Measurements from ENCODE around the gene SLC6A11.

The SLC6A11 gene

DNA sequence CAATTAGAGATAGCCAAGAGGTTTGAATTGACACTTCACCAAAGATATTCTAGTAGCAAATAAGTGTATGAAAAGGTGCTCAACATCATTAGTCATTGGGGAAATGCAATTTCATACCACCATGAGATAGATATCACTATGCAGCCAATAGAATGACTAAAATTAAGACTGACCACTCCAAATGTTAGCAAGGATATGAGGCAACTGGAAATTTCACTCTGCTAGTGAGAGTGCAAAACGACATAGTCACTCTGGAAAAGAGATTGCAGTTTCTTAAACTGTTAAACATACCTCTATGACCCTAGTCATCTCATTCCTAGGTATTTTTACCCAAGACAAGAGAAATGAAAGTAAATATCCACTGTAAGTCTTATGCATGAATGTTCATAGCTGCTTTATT lies 27.6 kb upstream of the SLC6A11 start:
- no peak for DNase-seq (ENCODE audit: low read depth in 3 of 3, low spot score in 1 of 3)

DNA sequence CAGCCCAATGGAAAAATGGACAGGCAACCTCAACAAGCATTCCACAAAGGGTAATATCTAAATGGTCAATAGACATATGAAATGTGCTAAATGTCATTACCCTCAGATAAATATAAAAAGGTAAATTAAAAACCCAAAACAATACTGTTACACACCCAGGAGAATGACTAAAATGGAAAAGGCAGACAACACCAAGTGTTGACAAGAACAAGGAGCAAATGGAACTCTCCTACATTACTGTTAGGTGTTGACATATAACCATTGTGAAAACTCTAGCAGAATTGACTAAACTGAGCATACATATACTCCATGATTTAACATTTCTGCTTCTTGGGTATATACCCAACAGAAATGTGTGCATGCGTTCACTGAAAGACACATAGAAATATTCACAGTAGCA lies 25.3 kb upstream of the SLC6A11 start:
- DNase-seq (ENCODE audit: low read depth in 3 of 3, low spot score in 1 of 3) = no peak

DNA sequence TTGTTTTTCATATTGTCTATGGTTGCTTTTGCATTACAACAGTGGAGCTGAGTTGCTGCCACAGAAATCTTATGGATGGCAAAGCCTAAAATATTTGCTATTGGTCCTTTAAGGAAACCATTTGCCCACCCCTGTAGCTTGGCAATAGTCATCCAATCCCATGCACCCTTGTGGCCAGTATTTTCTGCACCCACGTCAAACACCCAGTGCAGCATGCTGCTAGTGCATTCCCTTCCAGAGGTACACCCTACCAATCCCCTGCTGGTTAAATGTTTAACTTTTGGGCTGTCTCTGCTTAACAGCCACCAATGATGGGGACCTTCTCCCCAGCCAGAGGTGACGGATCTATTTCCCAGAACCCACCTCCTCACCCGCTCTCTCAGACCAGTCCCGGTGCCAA lies 23.8 kb upstream of the SLC6A11 start:
- no peak for DNase-seq (ENCODE audit: low read depth in 3 of 3, low spot score in 1 of 3)

DNA sequence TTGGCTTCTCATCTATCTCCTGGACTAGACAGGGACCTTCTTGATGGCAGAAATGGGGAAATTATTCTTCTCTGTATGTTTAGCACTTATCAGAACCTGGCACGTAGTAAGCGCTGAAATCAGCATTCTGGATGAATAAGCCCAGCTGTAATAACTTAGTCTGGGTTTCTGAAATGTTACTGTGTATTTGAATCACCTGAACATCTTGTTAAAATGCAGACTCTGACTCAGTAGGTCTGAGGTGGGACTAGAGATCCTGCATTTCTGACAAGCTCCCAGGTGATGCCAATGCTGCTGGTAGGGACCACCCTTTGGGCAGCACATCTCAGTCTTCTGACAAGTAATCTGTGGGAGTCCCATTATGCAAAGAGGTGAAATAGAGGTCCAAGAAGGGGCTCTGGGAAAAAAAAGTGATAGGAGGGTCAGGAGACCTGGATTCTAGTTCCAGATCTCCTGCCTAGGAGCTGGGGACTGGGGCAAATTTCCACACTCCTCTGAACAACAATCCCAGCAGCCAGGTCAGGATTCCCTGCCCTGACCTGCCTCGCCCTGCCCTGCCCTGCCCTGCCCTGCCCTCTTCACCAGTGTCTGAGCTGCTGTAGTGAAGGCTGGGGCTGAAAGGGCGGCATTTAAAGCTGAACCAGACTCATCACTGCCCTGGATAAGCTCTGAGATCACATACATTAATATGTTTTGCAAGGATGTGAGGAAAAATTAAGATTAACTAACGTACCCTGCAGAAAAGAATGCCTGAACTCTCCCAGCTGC lies 17.2 kb upstream of the SLC6A11 start:
- DNase-seq (ENCODE audit: low read depth in 3 of 3, low spot score in 1 of 3) = no peak

- no peak for DNase-seq (ENCODE audit: low read depth in 3 of 3, low spot score in 1 of 3)
Measured at GRCh38 chr3:10804183-10804648, 11.8 kb upstream of the SLC6A11 start.

- no peak for DNase-seq (ENCODE audit: low read depth in 3 of 3, low spot score in 1 of 3)
Measured at GRCh38 chr3:10806006-10806405, 10.0 kb upstream of the SLC6A11 start.

DNA sequence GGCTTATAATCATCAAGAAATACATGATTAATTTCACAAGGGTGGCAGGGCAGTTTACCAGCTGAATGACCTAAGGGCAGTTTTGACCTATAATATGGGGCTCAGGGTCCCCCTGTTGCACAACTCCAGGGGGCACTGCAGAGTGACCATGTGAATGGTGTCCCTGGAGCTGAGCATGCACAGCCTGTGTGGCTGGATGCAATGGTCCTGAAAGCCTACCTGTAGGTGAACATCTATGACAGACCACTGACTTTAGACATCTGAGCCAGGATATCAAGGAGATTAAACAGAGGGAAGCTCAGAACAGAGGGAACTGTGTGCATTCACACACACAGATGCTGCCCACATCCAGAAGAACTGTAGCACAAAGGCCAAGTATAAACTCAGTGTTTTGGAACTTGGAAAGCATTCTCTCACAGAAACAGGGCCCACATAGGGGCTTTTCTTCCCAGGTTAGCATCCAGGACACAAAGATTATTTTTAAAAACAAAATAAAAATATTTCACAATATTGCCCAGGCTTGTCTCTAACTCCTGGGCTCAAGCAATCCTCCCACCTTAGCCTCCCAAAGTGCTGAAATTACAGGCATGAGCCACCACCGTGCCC lies 7.8 kb upstream of the SLC6A11 start:
- no peak for DNase-seq (ENCODE audit: low read depth in 3 of 3, low spot score in 1 of 3)

DNA sequence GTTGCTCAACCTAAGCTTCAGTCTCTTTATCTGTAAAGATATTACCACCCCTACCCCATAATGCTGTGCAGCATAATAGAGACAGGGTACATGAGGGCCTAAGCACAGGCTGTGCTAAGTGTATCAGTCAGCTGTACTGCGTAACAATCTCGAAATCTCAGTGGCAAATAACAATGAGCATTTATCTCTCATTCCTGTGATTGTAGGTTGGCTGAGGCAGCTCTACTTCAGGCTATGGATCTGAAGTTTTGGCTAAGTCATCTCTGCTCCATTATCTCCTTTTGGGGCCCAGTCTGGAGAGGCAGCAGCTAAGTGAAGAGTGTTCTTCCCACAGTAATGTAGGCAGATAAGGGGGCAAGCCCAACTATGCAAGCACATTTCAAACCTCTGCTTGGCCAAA lies 7.1 kb upstream of the SLC6A11 start:
- no peak for DNase-seq (ENCODE audit: low read depth in 3 of 3, low spot score in 1 of 3)

GRCh38 chr3:10810376-10810775 lies 5.7 kb upstream of the SLC6A11 start:
- DNase-seq (ENCODE audit: low read depth in 3 of 3, low spot score in 1 of 3) = no peak

- DNase-seq (ENCODE audit: low read depth in 3 of 3, low spot score in 1 of 3) = no peak
Measured at GRCh38 chr3:10813425-10813824, 2.6 kb upstream of the SLC6A11 start.

DNA sequence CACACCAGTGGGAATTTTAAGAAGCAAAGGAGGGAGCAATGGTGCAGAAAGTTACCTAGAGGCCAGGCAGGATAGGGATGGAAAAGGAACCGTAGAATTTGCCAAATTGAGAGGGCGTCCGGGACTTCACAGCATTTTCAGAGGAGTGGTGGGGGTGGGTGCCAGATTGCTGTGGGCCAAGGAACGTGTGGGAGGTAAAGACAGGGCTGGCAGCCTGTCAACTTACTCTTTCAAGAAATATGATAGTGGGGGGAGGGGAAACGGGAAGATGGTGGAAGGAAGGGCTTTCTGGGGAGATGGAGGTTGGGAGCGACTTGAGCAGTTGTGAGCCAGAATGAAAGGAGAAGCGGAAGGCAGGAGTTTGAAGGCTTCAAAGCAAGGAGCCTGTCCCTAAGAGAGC lies 1.4 kb upstream of the SLC6A11 start:
- no peak for DNase-seq (ENCODE audit: low read depth in 3 of 3, low spot score in 1 of 3)

GRCh38 chr3:10815487-10815886 lies 541 bp upstream of the SLC6A11 start:
- no peak for DNase-seq (ENCODE audit: low read depth in 3 of 3, low spot score in 1 of 3)

DNA sequence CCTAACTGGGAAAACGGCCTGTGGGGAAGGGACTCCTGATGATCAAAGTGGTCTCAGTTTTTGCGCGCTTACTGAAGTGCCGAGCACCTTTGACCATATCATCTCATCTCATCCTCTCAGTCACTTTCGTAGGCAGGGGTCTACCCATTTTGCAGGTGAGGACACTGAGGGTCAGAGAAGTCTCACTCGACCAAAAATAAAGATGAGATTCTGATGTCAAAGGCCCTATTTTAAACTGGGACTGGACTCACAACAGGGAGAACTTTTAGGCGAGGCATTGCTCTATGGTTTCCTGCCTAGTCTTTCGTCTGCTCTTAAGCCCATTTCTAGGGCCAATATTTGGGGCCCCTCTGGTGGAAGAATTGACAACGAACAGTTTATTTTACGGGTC lies 830 bp downstream of the SLC6A11 start:
- DNase-seq (ENCODE audit: low read depth in 3 of 3, low spot score in 1 of 3) = no peak

- DNase-seq (ENCODE audit: low read depth in 3 of 3, low spot score in 1 of 3) = no peak
Measured at GRCh38 chr3:10817506-10817905, 1.5 kb downstream of the SLC6A11 start.

DNA sequence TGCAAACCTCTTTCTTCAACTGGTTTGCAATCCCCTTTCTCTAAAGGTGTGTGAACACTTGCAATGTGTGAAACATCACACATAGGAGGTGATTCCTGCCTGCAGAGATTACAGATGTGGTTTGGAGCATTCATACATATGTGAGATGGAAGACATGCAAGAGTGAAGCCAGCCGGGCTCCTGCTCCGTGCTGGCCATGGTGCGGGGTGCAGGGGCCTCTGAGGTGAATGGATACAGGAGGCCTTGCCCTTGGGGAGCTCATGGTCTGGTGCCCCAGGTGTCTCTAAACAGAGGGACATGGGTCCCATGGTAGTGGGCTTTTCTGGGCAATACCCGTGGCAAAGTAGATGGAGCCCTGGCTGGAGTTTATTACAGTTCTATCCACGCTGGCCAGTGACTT lies 6.0 kb downstream of the SLC6A11 start:
- no peak for DNase-seq (ENCODE audit: low read depth in 3 of 3, low spot score in 1 of 3)

DNA sequence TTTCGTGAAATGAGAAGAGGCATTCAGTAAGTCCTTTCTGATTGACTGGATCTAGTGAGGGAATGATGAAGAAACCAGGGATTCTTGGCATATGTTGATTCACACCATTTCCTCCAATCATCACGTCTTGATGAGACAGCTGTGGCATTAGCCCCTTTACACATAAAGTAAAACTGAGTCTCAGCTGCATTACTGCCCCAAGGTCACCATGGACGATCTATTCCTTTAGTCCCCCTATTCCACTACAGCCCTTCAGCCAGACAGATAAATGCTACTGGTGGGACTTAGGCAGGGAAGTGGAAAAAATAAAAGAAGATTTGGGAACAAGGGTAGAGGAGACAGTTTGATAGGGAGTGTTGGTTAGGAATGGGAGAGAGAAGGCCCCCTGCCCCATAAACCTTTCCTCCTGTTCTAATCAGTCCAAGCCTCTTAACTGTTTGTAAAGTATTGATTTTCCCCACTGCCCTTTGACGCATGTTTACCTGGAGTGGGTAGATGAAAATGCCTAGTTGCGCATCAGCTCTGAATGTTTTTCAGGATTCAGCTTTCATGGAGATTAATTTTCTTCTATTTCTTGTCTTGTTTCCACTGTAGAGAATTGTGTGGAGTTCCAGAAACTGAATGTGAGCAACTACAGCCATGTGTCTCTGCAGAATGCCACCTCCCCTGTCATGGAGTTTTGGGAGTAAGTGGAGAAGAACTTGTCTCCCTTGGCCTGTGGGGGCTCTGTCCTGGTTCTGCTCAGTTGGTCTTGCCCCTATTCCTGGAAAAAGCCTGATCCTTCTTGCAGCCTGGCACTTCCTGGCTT lies 6.9 kb downstream of the SLC6A11 start:
- no peak for DNase-seq (ENCODE audit: low read depth in 3 of 3, low spot score in 1 of 3)

DNA sequence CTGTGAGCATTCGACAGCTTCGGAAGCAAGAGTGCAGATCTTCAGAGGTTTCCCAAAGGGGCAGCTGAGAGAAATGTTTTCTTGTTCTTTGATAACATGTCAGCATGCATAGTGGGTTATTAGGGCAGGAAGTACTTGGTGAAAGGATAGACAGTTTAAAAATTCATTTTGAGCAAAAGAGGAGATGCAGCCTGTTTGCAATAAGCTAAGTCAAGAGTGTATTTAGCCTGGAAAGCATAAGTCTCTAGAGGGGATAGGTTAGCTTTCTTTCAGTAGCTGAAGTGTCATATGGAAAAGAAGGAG lies 7.4 kb downstream of the SLC6A11 start:
- no peak for DNase-seq (ENCODE audit: low read depth in 3 of 3, low spot score in 1 of 3)

- DNase-seq (ENCODE audit: low read depth in 3 of 3, low spot score in 1 of 3) = no peak
Measured at GRCh38 chr3:10824468-10824867, 8.4 kb downstream of the SLC6A11 start.

GRCh38 chr3:10833855-10834414 lies 17.9 kb downstream of the SLC6A11 start:
- no peak for DNase-seq (ENCODE audit: low read depth in 3 of 3, low spot score in 1 of 3)

DNA sequence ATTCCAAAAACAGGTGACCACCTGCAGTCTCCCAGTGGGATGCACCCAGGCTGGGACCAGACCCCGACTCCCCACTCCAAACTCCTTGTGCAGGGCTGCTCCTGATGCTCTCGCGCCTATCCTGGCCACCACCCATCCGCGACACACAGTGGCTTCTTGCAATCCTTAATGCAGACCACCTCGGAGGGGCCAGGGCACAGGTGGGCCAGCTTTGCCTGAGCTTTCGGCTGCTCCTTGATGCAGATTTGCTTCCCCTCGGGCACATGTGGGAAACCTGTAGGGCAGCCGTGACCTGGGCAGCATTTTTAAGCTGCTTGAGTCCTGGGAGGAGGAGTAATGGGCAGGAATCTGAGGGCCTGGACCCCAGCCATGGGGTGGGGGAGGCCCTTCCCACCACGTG lies 18.9 kb downstream of the SLC6A11 start:
- no peak for DNase-seq (ENCODE audit: low read depth in 3 of 3, low spot score in 1 of 3)

DNA sequence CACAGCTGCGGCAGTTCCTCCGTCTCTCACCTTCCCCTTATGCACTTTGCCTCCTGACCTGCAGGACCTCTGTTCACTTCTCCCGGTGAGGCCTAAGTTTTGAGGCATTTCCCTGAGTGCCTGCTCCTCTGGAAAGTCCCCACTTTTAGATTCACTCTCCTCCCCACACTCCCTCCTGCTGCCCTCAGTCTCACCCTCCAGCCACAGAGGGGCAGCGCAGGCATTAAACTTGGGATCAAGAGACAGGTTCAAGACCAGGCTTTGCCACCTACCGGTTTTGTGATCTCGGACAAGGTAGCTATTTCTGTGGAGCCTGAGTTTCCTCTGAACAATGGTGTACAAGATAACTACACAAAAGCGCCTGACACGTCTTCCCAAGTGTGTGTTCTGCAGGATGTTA lies 19.4 kb downstream of the SLC6A11 start:
- no peak for DNase-seq (ENCODE audit: low read depth in 3 of 3, low spot score in 1 of 3)

GRCh38 chr3:10836676-10837075 lies 20.6 kb downstream of the SLC6A11 start:
- no peak for DNase-seq (ENCODE audit: low read depth in 3 of 3, low spot score in 1 of 3)

Measured in stimulated activated CD4-positive, alpha-beta T cell treated with anti-CD3 and anti-CD28 coated beads, TNF-alpha, amount 100 ng/mL, for 1 hour (primary cell).